ENCODE data around the gene FBH1.

DNA sequence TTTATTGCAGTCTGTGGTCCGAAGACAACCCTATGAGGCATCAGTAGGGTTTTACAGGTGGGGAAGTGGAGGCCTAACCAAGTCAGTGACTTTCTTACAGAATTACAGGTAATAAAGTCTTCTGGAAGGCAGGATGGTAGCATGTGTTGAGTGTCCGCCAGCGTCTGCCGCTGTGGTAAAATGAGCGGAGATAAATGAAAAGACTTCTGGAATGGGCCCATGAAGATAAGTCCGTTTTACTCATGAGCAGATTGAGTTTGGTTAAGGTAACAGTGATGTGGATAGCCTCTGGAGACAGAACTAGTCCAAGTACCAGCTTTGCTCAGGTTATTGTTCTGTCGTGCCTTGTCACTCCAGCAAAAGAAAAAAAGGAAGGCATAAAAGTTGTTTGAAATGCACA is 966 bp downstream of the FBH1 start:
- TF ChIP-seq, protein P1, sequence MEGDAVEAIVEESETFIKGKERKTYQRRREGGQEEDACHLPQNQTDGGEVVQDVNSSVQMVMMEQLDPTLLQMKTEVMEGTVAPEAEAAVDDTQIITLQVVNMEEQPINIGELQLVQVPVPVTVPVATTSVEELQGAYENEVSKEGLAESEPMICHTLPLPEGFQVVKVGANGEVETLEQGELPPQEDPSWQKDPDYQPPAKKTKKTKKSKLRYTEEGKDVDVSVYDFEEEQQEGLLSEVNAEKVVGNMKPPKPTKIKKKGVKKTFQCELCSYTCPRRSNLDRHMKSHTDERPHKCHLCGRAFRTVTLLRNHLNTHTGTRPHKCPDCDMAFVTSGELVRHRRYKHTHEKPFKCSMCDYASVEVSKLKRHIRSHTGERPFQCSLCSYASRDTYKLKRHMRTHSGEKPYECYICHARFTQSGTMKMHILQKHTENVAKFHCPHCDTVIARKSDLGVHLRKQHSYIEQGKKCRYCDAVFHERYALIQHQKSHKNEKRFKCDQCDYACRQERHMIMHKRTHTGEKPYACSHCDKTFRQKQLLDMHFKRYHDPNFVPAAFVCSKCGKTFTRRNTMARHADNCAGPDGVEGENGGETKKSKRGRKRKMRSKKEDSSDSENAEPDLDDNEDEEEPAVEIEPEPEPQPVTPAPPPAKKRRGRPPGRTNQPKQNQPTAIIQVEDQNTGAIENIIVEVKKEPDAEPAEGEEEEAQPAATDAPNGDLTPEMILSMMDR (conservative IDR thresholded peaks at IDR 0.05; ENCODE audit: low read depth, low read length) = no peak
- no peak for TF ChIP-seq EZH2 (IDR thresholded peaks at IDR 0.05; ENCODE audit: borderline replicate concordance, low read depth, low read length, poor library complexity, severe bottlenecking)
